ENCODE measurements around the gene UNKL. TPM values are rescaled to one million over a fixed set of nuclear protein-coding genes. Genes with fewer than 3 reads are reported as not detected.

UNKL gene
- total RNA-seq, 1 experiment from 2014 or later, result 32.0 TPM

GRCh38 chr16:1325261-1325660 lies 89.2 kb downstream of the UNKL start:
- Histone ChIP-seq H3K56ac (ENCODE audit: insufficient read length, low read depth, low read length) (no peak overlapping the region), H3K18ac (ENCODE audit: insufficient read length, low read depth, low read length) (no peak overlapping the region), H3K79me2 (ENCODE audit: insufficient read depth, low read length) (no peaks in the 10 kb centered on the region), H3K27ac (ENCODE audit: insufficient read length, low read depth, low read length) (no peak overlapping the region), H3K23me2 (ENCODE audit: insufficient read length, low read depth, low read length, poor library complexity, severe bottlenecking) (no peaks in the 10 kb centered on the region), H2AK5ac (ENCODE audit: insufficient read length, low read length) (no peak overlapping the region), H3K4me1 (ENCODE audit: insufficient read depth, low read length) (no peaks in the 10 kb centered on the region), H2BK5ac (ENCODE audit: insufficient read length, low read length) (no peak overlapping the region), H3K27me3 (ENCODE audit: insufficient read depth, low read length) (no peaks in the 10 kb centered on the region), H3K79me1 (ENCODE audit: insufficient read depth, low read depth, low read length, poor library complexity, severe bottlenecking) (no peaks in the 10 kb centered on the region), H3K9me3 (ENCODE audit: control insufficient read depth, low read depth, low read length) (no peaks in the 10 kb centered on the region), H4K5ac (ENCODE audit: insufficient read length, low read depth, low read length) (no peak overlapping the region), H2BK12ac (ENCODE audit: insufficient read length, low read depth, low read length) (no peak overlapping the region), H2BK15ac (ENCODE audit: low read depth, low read length) (no peak overlapping the region), H4K20me1 (ENCODE audit: control insufficient read depth, insufficient read depth, insufficient read length) (no peaks in the 10 kb centered on the region), H3K14ac (ENCODE audit: insufficient read depth, low read length) (no peak overlapping the region), H4K91ac (ENCODE audit: insufficient read length, low read depth, low read length) (no peak overlapping the region), H2BK20ac (ENCODE audit: low read depth, low read length, poor library complexity, severe bottlenecking) (no peak overlapping the region), H3K9ac (ENCODE audit: extremely low read depth, insufficient read length, low read length) (no peak overlapping the region), H2AFZ (ENCODE audit: low read length) (no peak overlapping the region), H3K23ac (ENCODE audit: insufficient read length, low read depth, low read length) (no peak overlapping the region), H2BK120ac (ENCODE audit: low read depth, low read length, poor library complexity, severe bottlenecking) (no peak overlapping the region), H3K4me2 (ENCODE audit: insufficient read depth, insufficient read length, low read length) (no peak overlapping the region), H3T11ph (ENCODE audit: low read length) (no peak overlapping the region), H3K4ac (ENCODE audit: low read depth, low read length) (no peak overlapping the region), H4K8ac (replicated peaks; ENCODE audit: insufficient read length, low read depth, low read length) (no peak overlapping the region)
- peak overlapping the region in 1 of 3 experiments; percentile 83; a peak in 1 of 7 replicates for H3K27ac Mint-ChIP-seq
- no peaks in the 10 kb centered on the region for H3K9me3 Mint-ChIP-seq
- H3K27me3 Mint-ChIP-seq (ENCODE audit: low read depth), result no peaks in the 10 kb centered on the region; the same call in 1 of the 2 replicates
- TF ChIP-seq CTCF (conservative IDR thresholded peaks at IDR 0.05), result no peak
- peaks cover 4 to 45% (median 27%) of the 10 kb centered on the region in 3 experiments for H3K36me3 Mint-ChIP-seq (ENCODE audit: insufficient read depth in 1 of 3, low read depth in 3 of 3)
- peaks cover 0 to 9% of the 10 kb centered on the region in 2 experiments; a peak in 2 of 4 replicates for H3K4me1 Mint-ChIP-seq
- DNase-seq, result no peak
- H3K4me3 Mint-ChIP-seq, result no peak overlapping the region
- no CpG with 5 or more reads among the region's 15 CpGs for WGBS (ENCODE audit: extremely low coverage, insufficient read length, low lambda C conversion rate)
